ENCODE data around the gene SLC1A3.

The SLC1A3 gene

GRCh38 chr5:36607838-36608783 is 1.7 kb downstream of the SLC1A3 start:
- DNase-seq (ENCODE audit: low read depth) = no peak
- H3K4me3 ChIP-seq (ENCODE audit: low read depth, low read length) = no peak overlapping the region
- TF ChIP-seq, protein P1, sequence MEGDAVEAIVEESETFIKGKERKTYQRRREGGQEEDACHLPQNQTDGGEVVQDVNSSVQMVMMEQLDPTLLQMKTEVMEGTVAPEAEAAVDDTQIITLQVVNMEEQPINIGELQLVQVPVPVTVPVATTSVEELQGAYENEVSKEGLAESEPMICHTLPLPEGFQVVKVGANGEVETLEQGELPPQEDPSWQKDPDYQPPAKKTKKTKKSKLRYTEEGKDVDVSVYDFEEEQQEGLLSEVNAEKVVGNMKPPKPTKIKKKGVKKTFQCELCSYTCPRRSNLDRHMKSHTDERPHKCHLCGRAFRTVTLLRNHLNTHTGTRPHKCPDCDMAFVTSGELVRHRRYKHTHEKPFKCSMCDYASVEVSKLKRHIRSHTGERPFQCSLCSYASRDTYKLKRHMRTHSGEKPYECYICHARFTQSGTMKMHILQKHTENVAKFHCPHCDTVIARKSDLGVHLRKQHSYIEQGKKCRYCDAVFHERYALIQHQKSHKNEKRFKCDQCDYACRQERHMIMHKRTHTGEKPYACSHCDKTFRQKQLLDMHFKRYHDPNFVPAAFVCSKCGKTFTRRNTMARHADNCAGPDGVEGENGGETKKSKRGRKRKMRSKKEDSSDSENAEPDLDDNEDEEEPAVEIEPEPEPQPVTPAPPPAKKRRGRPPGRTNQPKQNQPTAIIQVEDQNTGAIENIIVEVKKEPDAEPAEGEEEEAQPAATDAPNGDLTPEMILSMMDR (IDR thresholded peaks at IDR 0.05; ENCODE audit: low read depth, low read length, missing control alignments) = no peak

GRCh38 chr5:36610621-36611020 is 4.2 kb downstream of the SLC1A3 start:
- H3K4me3 ChIP-seq (ENCODE audit: low read depth, low read length) = no peak overlapping the region
- no peak for DNase-seq (ENCODE audit: low read depth)
- TF ChIP-seq, protein P1 (IDR thresholded peaks at IDR 0.05; ENCODE audit: low read depth, low read length, missing control alignments) = no peak

GRCh38 chr5:36611520-36612274 is 5.3 kb downstream of the SLC1A3 start:
- H3K4me3 ChIP-seq (ENCODE audit: low read depth, low read length) = no peak overlapping the region
- no peak for DNase-seq (ENCODE audit: low read depth)
- TF ChIP-seq, protein P1 (IDR thresholded peaks at IDR 0.05; ENCODE audit: low read depth, low read length, missing control alignments) = no peak

DNA sequence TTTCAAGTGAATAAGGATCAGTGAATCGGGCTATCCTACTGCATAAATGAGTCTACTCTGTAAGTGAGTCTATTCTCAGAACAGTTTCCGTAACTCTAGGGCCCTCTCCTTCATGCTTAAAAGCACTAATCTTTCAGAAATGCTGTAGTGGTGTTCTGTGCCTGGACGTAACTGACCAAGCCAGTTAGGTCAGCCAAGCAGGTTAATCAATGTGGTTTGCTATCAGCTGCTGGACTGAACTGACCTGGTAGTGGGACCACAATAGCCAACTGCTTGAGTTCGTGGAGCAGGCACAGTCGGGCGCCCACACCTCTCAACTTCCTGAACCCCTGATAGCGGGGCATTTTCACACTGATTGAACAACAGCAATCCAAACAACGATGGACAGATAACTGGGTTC is 6.8 kb downstream of the SLC1A3 start:
- no peak for DNase-seq (ENCODE audit: low read depth)
- H3K4me3 ChIP-seq (ENCODE audit: low read depth, low read length) = no peak overlapping the region
- TF ChIP-seq, protein P1 (IDR thresholded peaks at IDR 0.05; ENCODE audit: low read depth, low read length, missing control alignments) = no peak

DNA sequence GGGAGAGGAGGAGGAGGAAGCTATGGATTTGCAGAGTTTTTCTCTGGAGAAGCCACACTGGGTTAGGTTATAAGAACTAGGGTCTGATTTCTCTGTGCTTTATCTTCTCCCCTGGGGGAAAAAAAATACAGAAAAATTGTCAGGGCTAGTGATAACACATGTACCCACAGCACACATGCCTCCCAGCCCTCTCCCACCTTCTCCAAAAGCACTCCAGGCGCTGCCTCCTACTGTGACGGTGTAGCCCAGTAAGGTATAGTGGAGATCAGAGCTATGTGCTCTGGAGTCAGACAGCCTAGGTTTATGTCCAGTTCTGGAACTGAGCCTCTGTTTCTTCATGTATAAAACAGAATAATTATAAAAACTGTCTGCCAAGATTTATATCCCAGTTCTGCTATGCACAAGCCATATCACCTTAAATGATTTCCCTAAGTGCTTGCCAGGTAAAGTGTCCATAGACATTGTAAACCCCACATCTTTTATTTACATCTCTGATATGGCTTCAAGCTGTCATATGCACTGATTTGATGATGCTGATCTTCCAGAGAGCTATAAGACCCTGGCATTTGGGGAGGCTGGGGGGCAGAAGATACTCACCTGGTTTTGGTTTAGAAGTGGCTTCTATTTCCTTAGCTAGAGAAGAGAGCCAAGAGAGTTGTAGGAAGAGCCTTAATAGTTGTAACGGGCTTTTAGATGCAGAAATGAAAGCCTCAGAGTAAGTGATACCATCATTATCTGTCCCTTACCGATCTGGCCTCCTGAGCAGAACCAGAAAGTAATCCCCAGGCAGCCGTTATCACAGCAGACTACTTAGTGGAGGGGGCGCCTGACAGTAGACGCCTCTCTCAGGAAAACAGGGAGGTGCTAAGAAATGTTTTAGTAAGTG is 7.6 kb downstream of the SLC1A3 start:
- H3K4me3 ChIP-seq (ENCODE audit: low read depth, low read length) = no peak overlapping the region
- TF ChIP-seq, protein P1 (IDR thresholded peaks at IDR 0.05; ENCODE audit: low read depth, low read length, missing control alignments) = no peak
- no peak for DNase-seq (ENCODE audit: low read depth)

GRCh38 chr5:36614657-36615308 is 8.4 kb downstream of the SLC1A3 start:
- TF ChIP-seq, protein P1 (IDR thresholded peaks at IDR 0.05; ENCODE audit: low read depth, low read length, missing control alignments) = no peak
- H3K4me3 ChIP-seq (ENCODE audit: low read depth, low read length) = no peak overlapping the region
- DNase-seq (ENCODE audit: low read depth) = no peak
